Measurements from ENCODE around the gene DCN.

DCN gene

GRCh38 chr12:91185421-91185820 lies 2.8 kb upstream of the DCN start:
- no peak for DNase-seq

GRCh38 chr12:91183551-91183950 lies 934 bp upstream of the DCN start:
- DNase-seq = no peak

GRCh38 chr12:91180582-91181395 lies 1.8 kb downstream of the DCN start:
- no peak for DNase-seq

- no peak for DNase-seq
These were observed 2.6 kb downstream of the DCN start for GRCh38 chr12:91179966-91180561.

GRCh38 chr12:91179315-91179714 lies 3.3 kb downstream of the DCN start:
- DNase-seq = peak; percentile 35

- no peak for DNase-seq
These were observed 3.8 kb downstream of the DCN start for GRCh38 chr12:91178781-91179180.

GRCh38 chr12:91178139-91178561 lies 4.5 kb downstream of the DCN start:
- peak; percentile 33 for DNase-seq

- no peak for DNase-seq
These were observed 5.2 kb downstream of the DCN start for GRCh38 chr12:91177381-91177780.

- no peak for DNase-seq
These were observed 5.7 kb downstream of the DCN start for GRCh38 chr12:91176915-91177314.

GRCh38 chr12:91176358-91176757 lies 6.3 kb downstream of the DCN start:
- no peak for DNase-seq

GRCh38 chr12:91173124-91173523 lies 9.5 kb downstream of the DCN start:
- DNase-seq = peak; percentile 38

- DNase-seq = no peak
These were observed 10.5 kb downstream of the DCN start for GRCh38 chr12:91172096-91172495.

GRCh38 chr12:91171476-91171875 lies 11.1 kb downstream of the DCN start:
- DNase-seq = peak; percentile 55

GRCh38 chr12:91163116-91163515 lies 19.5 kb downstream of the DCN start:
- DNase-seq = no peak

- no peak for DNase-seq
These were observed 21.6 kb downstream of the DCN start for GRCh38 chr12:91161009-91161408.

- no peak for DNase-seq
These were observed 26.6 kb downstream of the DCN start for GRCh38 chr12:91155990-91156389.

GRCh38 chr12:91154131-91154530 lies 28.5 kb downstream of the DCN start:
- no peak for DNase-seq

GRCh38 chr12:91144053-91144452 lies 38.6 kb downstream of the DCN start:
- no peak for DNase-seq

- no peak for DNase-seq
These were observed 39.4 kb downstream of the DCN start for GRCh38 chr12:91143206-91143605.

GRCh38 chr12:91142221-91142631 lies 40.4 kb downstream of the DCN start:
- DNase-seq = no peak

GRCh38 chr12:91140026-91140931 lies 42.3 kb downstream of the DCN start:
- peak; percentile 39 for DNase-seq

- DNase-seq = no peak
These were observed 43.3 kb downstream of the DCN start for GRCh38 chr12:91139286-91139685.

GRCh38 chr12:91138337-91138920 lies 44.2 kb downstream of the DCN start:
- no peak for DNase-seq

All from left hindlimb (tissue), 1 donor.